Activated naive CD4-positive, alpha-beta T cell treated with anti-CD3 and anti-CD28 coated beads for 36 hours (primary cell): Measurements from ENCODE around the gene ACACB. TPM values are rescaled to one million over a fixed set of nuclear protein-coding genes. Genes with fewer than 3 reads are reported as not detected.

Source experiments
- CTCF ChIA-PET: fragments of 350-600 bp; sonication (Branson Sonifier 250); formaldehyde crosslinking; loops from one replicate; lab custom pipeline; 2021; ENCODE audit warnings: antibody characterized with exemption; lab: Charles Lee
- DNase-seq: peaks from one replicate; pipeline ENCODE4 v3.0.0-alpha.2; 2020
- H3K27ac Mint-ChIP-seq: one replicate; pipeline ENCODE4 v1.8.0; 2021; ENCODE audit warnings: mild to moderate bottlenecking, mixed read lengths
- H3K27me3 Mint-ChIP-seq: one replicate; pipeline ENCODE4 v1.8.0; 2021; ENCODE audit warnings: low read depth, mixed read lengths
- H3K36me3 Mint-ChIP-seq: one replicate; pipeline ENCODE4 v1.8.0; 2021; ENCODE audit warnings: low read depth, mixed read lengths
- H3K4me1 Mint-ChIP-seq: one replicate; pipeline ENCODE4 v1.8.0; 2021; ENCODE audit warnings: low read depth, mixed read lengths
- H3K4me3 Mint-ChIP-seq: one replicate; pipeline ENCODE4 v1.8.0; 2021; ENCODE audit warnings: mild to moderate bottlenecking, moderate library complexity, mixed read lengths
- H3K9me3 Mint-ChIP-seq: one replicate; pipeline ENCODE4 v1.8.0; 2021; ENCODE audit warnings: mixed read lengths
- intact Hi-C: fragments of 100-400 bp; cut with micrococcal nuclease; formaldehyde crosslinking; loops from one replicate; pipeline ENCODE4 v1.15.1; 2023
- total RNA-seq, 2 experiments: library from RNA; stranded (reverse); gene quantifications; one replicate each; pipeline ENCODE4 v1.2.3, GENCODE V29; 2021

Gene ACACB
- total RNA-seq, 2 experiments from 2014 or later: 11.0 to 11.8 TPM

DNA sequence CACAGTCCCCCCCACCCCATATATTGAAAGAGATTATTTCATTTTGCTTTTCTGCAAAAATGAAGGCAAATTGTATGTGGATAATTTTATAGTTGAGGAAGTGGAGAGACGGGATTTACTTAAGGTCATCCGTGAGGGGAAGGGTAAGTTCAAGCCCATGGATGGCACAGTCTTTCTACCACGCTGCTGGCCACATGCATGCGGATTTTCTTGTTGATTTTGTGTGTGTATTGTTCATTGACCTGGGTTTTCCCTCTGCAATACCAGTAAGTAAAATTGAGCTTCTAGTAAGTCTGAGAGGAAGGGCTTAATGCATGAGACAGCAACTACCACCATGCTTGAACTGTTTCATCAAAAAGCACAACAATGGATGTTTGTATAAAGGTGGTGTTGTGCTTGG, 35.1 kb downstream of the ACACB start:
- CTCF ChIA-PET: interaction anchor here (1.4 kb wide), 1 partner anchor 40 kb away, joined by 5 read pairs; no protein-coding TSS in a partner anchor
- Mint-ChIP-seq H3K36me3 (no peaks in the 10 kb centered on the region), H3K9me3 (no peaks in the 10 kb centered on the region), H3K4me1 (peaks cover 17% of the 10 kb centered on the region), H3K4me3 (no peak overlapping the region), H3K27me3 (no peaks in the 10 kb centered on the region), H3K27ac (no peak overlapping the region)
- intact Hi-C loops: loop anchor here (5.0 to 10.0 kb wide), 2 partner anchors 421 to 563 kb away; partner anchors contain the start of genes FAM222A, MMAB and MVK
- no peak for DNase-seq

- Mint-ChIP-seq H3K36me3 (no peaks in the 10 kb centered on the region), H3K9me3 (no peaks in the 10 kb centered on the region)
Measured at GRCh38 chr12:109153821-109154441, 37.5 kb downstream of the ACACB start.

GRCh38 chr12:109154451-109155438, 38.4 kb downstream of the ACACB start:
- no peaks in the 10 kb centered on the region for H3K36me3 Mint-ChIP-seq
- H3K4me3 Mint-ChIP-seq: peak overlapping the region; percentile 90
- peak overlapping the region; percentile 81 for H3K27ac Mint-ChIP-seq
- CTCF ChIA-PET: interaction anchor here (0.6 to 1.6 kb wide), 4 partner anchors 10 to 85 kb away, joined by 3 to 7 read pairs (median 4); no protein-coding TSS in a partner anchor
- DNase-seq: peak; percentile 85
- no peaks in the 10 kb centered on the region for H3K9me3 Mint-ChIP-seq
- intact Hi-C loops: loop anchor here (1.0 to 10.0 kb wide), 9 partner anchors 43 to 592 kb away; partner anchors contain the start of genes CORO1C, FAM222A, ISCU and KCTD10
- H3K27me3 Mint-ChIP-seq: no peaks in the 10 kb centered on the region
- peaks cover 17% of the 10 kb centered on the region for H3K4me1 Mint-ChIP-seq

More at GRCh38 chr12:109153821-109154441, 37.5 kb downstream of the ACACB start:
- intact Hi-C loops: loop anchor here (1.0 to 10.0 kb wide), 8 partner anchors 43 to 592 kb away; partner anchors contain the start of genes CORO1C, FAM222A, ISCU and MMAB
- H3K27ac Mint-ChIP-seq: no peak overlapping the region
- CTCF ChIA-PET: interaction anchor here (1.6 kb wide), 1 partner anchor 10 kb away, joined by 5 read pairs; no protein-coding TSS in a partner anchor
- no peaks in the 10 kb centered on the region for H3K27me3 Mint-ChIP-seq
- DNase-seq: no peak
- peaks cover 17% of the 10 kb centered on the region for H3K4me1 Mint-ChIP-seq
- H3K4me3 Mint-ChIP-seq: peak overlapping the region; percentile 90

DNA sequence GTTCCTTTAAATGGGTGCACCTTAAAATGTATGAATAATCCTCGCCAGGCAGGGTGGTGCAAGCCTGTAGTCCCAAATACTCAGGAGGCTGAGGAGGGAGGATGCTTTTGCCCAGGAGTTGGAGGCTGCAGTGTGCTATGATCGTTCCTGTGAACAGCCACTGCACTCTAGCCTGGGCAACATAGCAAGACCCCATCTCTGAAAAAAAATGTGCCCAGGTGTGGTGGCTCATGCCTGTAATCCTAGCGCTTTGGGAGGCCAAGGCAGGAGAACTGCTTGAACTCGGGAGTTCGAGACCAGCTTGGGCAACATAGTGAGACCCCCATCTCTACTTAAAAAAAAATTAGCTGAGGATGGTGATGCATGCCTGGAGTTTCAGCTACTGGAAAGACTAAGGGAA, 39.6 kb downstream of the ACACB start:
- Mint-ChIP-seq H3K36me3 (no peaks in the 10 kb centered on the region), H3K27me3 (no peaks in the 10 kb centered on the region), H3K4me1 (peaks cover 17% of the 10 kb centered on the region), H3K9me3 (no peaks in the 10 kb centered on the region), H3K27ac (no peak overlapping the region), H3K4me3 (peak overlapping the region; percentile 90)
- intact Hi-C loops: loop anchor here (10.0 kb wide), 1 partner anchor 559 kb away; the partner anchor contains the start of gene FAM222A
- no peak for DNase-seq
- CTCF ChIA-PET: no interaction called here

GRCh38 chr12:109156586-109156985, 40.2 kb downstream of the ACACB start:
- no peak overlapping the region for H3K4me3 Mint-ChIP-seq
- H3K9me3 Mint-ChIP-seq: no peaks in the 10 kb centered on the region
- intact Hi-C loops: loop anchor here (10.0 kb wide), 1 partner anchor 558 kb away; the partner anchor contains the start of gene FAM222A
- H3K27ac Mint-ChIP-seq: no peak overlapping the region
- H3K36me3 Mint-ChIP-seq: no peaks in the 10 kb centered on the region
- CTCF ChIA-PET: no interaction called here
- DNase-seq: no peak
- no peaks in the 10 kb centered on the region for H3K27me3 Mint-ChIP-seq
- peaks cover 17% of the 10 kb centered on the region for H3K4me1 Mint-ChIP-seq

- intact Hi-C loops: loop anchor here (10.0 kb wide), 1 partner anchor 557 kb away; the partner anchor contains the start of gene FAM222A
- Mint-ChIP-seq H3K4me1 (peaks cover 19% of the 10 kb centered on the region), H3K27me3 (no peaks in the 10 kb centered on the region), H3K4me3 (no peak overlapping the region), H3K36me3 (no peaks in the 10 kb centered on the region), H3K9me3 (no peaks in the 10 kb centered on the region), H3K27ac (no peak overlapping the region)
- CTCF ChIA-PET: interaction anchor here (0.6 kb wide), 2 partner anchors 13 to 522 kb away, joined by 4 read pairs; no protein-coding TSS in a partner anchor
- no peak for DNase-seq
Measured at GRCh38 chr12:109157986-109158385, 41.6 kb downstream of the ACACB start.

GRCh38 chr12:109160433-109160832, 44.0 kb downstream of the ACACB start:
- no peaks in the 10 kb centered on the region for H3K36me3 Mint-ChIP-seq
- H3K4me1 Mint-ChIP-seq: peaks cover 10% of the 10 kb centered on the region
- no peak for DNase-seq
- H3K27ac Mint-ChIP-seq: no peak overlapping the region
- no peak overlapping the region for H3K4me3 Mint-ChIP-seq
- no peaks in the 10 kb centered on the region for H3K9me3 Mint-ChIP-seq
- CTCF ChIA-PET: no interaction called here
- no peaks in the 10 kb centered on the region for H3K27me3 Mint-ChIP-seq
- intact Hi-C loops: no loop called here

GRCh38 chr12:109160873-109161272, 44.5 kb downstream of the ACACB start:
- Mint-ChIP-seq H3K9me3 (no peaks in the 10 kb centered on the region), H3K4me3 (no peak overlapping the region), H3K27me3 (no peaks in the 10 kb centered on the region), H3K27ac (no peak overlapping the region), H3K4me1 (peaks cover 6% of the 10 kb centered on the region), H3K36me3 (peaks cover 2% of the 10 kb centered on the region)
- no peak for DNase-seq
- CTCF ChIA-PET: no interaction called here
- intact Hi-C loops: no loop called here

DNA sequence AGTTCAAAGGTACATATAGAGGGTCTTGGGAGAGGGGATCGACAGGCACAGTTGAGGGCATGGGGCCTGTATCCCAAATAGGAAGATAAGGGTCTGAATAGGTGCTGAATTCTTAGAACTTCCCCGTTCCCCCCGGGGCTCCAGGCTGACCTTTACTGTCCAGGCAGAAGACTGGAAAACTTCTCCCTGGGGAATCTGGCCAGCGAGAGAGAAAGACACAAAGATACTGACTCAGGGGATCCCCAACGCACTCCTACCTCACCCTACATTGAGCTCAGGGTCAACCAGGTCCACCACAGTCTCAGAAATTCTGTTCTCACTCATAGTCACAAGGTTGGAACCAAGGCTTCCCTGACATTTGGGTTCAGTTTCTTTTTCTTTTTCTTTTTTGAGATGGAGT, 46.2 kb downstream of the ACACB start:
- CTCF ChIA-PET: no interaction called here
- peaks cover 5% of the 10 kb centered on the region for H3K4me1 Mint-ChIP-seq
- no peaks in the 10 kb centered on the region for H3K9me3 Mint-ChIP-seq
- no peak for DNase-seq
- intact Hi-C loops: no loop called here
- peaks cover 5% of the 10 kb centered on the region for H3K36me3 Mint-ChIP-seq
- no peak overlapping the region for H3K27ac Mint-ChIP-seq
- no peaks in the 10 kb centered on the region for H3K27me3 Mint-ChIP-seq
- no peak overlapping the region for H3K4me3 Mint-ChIP-seq

- no peak for DNase-seq
- intact Hi-C loops: no loop called here
- H3K4me3 Mint-ChIP-seq: no peak overlapping the region
- no peaks in the 10 kb centered on the region for H3K9me3 Mint-ChIP-seq
- peaks cover 5% of the 10 kb centered on the region for H3K4me1 Mint-ChIP-seq
- peaks cover 8% of the 10 kb centered on the region for H3K36me3 Mint-ChIP-seq
- no peaks in the 10 kb centered on the region for H3K27me3 Mint-ChIP-seq
- CTCF ChIA-PET: interaction anchor here (0.6 kb wide), 1 partner anchor 643 kb away, joined by 3 read pairs; no protein-coding TSS in a partner anchor
- H3K27ac Mint-ChIP-seq: no peak overlapping the region
Measured at GRCh38 chr12:109163167-109163566, 46.8 kb downstream of the ACACB start.

DNA sequence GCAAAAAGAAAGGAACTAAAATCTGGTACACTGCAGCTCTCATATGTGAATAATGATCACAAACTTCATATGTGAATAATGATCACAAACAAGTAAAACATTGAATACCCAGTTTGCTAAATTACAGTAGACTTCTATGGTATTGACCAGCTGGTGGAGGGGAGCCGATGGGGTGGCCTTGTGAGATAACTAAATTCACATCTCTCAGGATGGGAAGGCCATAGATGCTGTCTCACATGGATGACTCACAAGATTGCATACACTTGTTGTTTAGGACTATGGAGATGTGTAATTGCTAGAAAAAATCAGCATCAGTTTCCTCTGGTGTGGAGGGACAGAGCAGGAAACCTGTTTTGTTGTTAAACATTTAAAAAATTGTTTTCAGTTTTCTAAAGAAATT, 49.2 kb downstream of the ACACB start:
- no peak for DNase-seq
- Mint-ChIP-seq H3K27ac (no peak overlapping the region), H3K9me3 (no peaks in the 10 kb centered on the region), H3K4me3 (no peak overlapping the region), H3K27me3 (no peaks in the 10 kb centered on the region), H3K4me1 (peaks cover 5% of the 10 kb centered on the region), H3K36me3 (peaks cover 11% of the 10 kb centered on the region)
- CTCF ChIA-PET: no interaction called here
- intact Hi-C loops: no loop called here

DNA sequence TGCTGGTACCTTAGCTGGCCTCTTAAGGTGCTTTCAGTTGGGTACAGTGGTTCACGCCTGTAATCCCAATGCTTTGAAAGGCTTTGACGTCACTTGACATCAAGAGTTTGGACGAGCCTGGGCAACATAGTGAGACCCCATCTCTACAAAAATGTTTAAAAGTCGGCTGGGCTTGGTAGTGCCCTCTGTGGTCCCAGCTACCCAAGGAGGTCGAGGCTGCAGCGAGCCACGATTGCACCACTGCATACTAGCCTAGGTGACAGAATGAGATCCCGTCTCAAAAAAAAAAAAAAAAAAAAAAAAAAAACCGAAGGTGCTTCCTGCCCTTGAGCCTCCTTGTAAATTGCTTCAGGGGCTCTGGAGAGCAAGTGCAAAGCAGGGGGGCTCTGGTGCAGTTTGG, 50.0 kb downstream of the ACACB start:
- Mint-ChIP-seq H3K27ac (no peak overlapping the region), H3K4me3 (no peak overlapping the region), H3K4me1 (peaks cover 5% of the 10 kb centered on the region), H3K9me3 (no peaks in the 10 kb centered on the region), H3K36me3 (peaks cover 12% of the 10 kb centered on the region), H3K27me3 (no peaks in the 10 kb centered on the region)
- CTCF ChIA-PET: interaction anchor here (0.6 kb wide), 1 partner anchor 12 kb away, joined by 3 read pairs; no protein-coding TSS in a partner anchor
- intact Hi-C loops: no loop called here
- no peak for DNase-seq
